Loucy (cell line): ENCODE measurements around the gene RBAK.
"Not testable (repeated sequence)": the region's sequence is repeated elsewhere in the genome, so short reads cannot be mapped to it uniquely, and the experiment has no call there.

Experiments used
- H2AFZ ChIP-seq: fragments of 200-600 bp; sonication (generic); 2 replicates; pipeline ENCODE4 v1.6.0; 2016; ENCODE audit warnings: antibody characterized with exemption, mild to moderate bottlenecking, low read length, moderate library complexity
- H3F3A ChIP-seq: fragments of 200-600 bp; 2 replicates; pipeline ENCODE4 v1.6.0; 2016; ENCODE audit warnings: antibody characterized with exemption, low read depth, mild to moderate bottlenecking
- H3K27me3 ChIP-seq: fragments of 200-600 bp; sonication (generic); 2 replicates; pipeline ENCODE4 v1.6.1; 2014; ENCODE audit warnings: low read length, mild to moderate bottlenecking; ENCODE audit not compliant: insufficient read depth, poor library complexity, severe bottlenecking
- H3K36me3 ChIP-seq: fragments of 200-600 bp; sonication (generic); 2 replicates; pipeline ENCODE4 v1.6.1; 2016; ENCODE audit warnings: low read length; ENCODE audit not compliant: insufficient read depth
- H3K4me1 ChIP-seq: fragments of 200-600 bp; sonication (generic); 2 replicates; pipeline ENCODE4 v1.5.1; 2014; ENCODE audit warnings: low read length, mild to moderate bottlenecking; ENCODE audit not compliant: insufficient read depth, poor library complexity, severe bottlenecking
- H3K4me2 ChIP-seq: fragments of 200-600 bp; sonication (generic); 2 replicates; pipeline ENCODE4 v1.6.0; 2014; ENCODE audit warnings: antibody characterized with exemption, low read length, low read depth, mild to moderate bottlenecking; ENCODE audit not compliant: poor library complexity, severe bottlenecking
- H3K4me3 ChIP-seq: fragments of 200-600 bp; sonication (generic); 2 replicates; pipeline ENCODE4 v1.5.1; 2014; ENCODE audit warnings: low read length, mild to moderate bottlenecking, mixed read lengths; ENCODE audit not compliant: poor library complexity, severe bottlenecking
- H3K79me2 ChIP-seq: fragments of 200-600 bp; sonication (generic); 2 replicates; pipeline ENCODE4 v1.6.1; 2014; ENCODE audit warnings: low read length; ENCODE audit not compliant: insufficient read depth
- H3K9ac ChIP-seq: fragments of 200-600 bp; sonication (generic); 2 replicates; pipeline ENCODE4 v1.6.0; 2014; ENCODE audit warnings: mild to moderate bottlenecking, low read depth, low read length, moderate library complexity; ENCODE audit not compliant: poor library complexity, severe bottlenecking
- H3K9me2 ChIP-seq: fragments of 200-600 bp; sonication (generic); replicated peaks from 2 replicates; pipeline ENCODE4 v1.6.1; 2016; ENCODE audit warnings: low read depth, low read length, mixed read lengths
- H3K9me3 ChIP-seq: fragments of 200-600 bp; sonication (generic); 2 replicates; pipeline ENCODE4 v1.6.1; 2014; ENCODE audit warnings: mild to moderate bottlenecking, antibody characterized with exemption, low read length, low read depth; ENCODE audit not compliant: insufficient read depth
- H4K20me1 ChIP-seq: fragments of 200-600 bp; sonication (generic); 2 replicates; pipeline ENCODE4 v1.6.0; 2014; ENCODE audit warnings: antibody characterized with exemption, low read length, mild to moderate bottlenecking; ENCODE audit not compliant: insufficient read depth, poor library complexity, severe bottlenecking
- CTCF ChIP-seq: fragments of 200-600 bp; sonication (generic); conservative IDR thresholded peaks from 2 replicates; pipeline ENCODE4 v1.5.1; 2014; ENCODE audit warnings: mild to moderate bottlenecking, antibody characterized with exemption, low read length
- EZH2phosphoT487 ChIP-seq: fragments of 200-600 bp; IDR thresholded peaks from 2 replicates; pipeline ENCODE4 v1.6.1; 2018; ENCODE audit warnings: antibody characterized with exemption, mild to moderate bottlenecking, moderate library complexity, borderline replicate concordance

The RBAK gene

DNA sequence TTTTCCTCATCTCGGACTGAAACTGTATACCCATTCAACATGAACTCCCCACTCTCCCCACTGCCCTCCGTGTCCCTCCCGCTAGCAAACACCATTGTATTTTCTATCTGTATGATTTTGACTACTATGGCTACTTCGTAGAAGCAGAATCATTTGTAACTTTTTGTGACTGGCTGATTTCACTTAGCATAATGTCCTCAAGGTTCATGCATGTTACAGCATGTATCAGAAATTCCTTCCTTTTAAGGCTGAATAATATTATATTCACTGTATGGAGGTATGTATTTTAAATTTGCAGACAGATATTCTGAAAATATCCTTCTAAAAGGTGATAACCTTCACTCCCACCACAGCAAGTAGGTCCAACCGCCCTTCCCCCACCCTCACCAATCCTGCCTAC is 43.7 kb upstream of the RBAK start:
- H4K20me1 ChIP-seq: no peaks in the 10 kb centered on the region
- no peaks in the 10 kb centered on the region for H3K4me1 ChIP-seq
- peaks cover 20% of the 10 kb centered on the region; the same call in 1 of the 2 replicates for H3K36me3 ChIP-seq
- H3F3A ChIP-seq: no peaks in the 10 kb centered on the region
- no peaks in the 10 kb centered on the region for H3K79me2 ChIP-seq
- H3K27me3 ChIP-seq: no peaks in the 10 kb centered on the region
- H3K9me3 ChIP-seq: no peaks in the 10 kb centered on the region
- H3K9me2 ChIP-seq: no peaks in the 10 kb centered on the region
- no peak for TF ChIP-seq CTCF
- no peak overlapping the region for H3K4me2 ChIP-seq
- H3K4me3 ChIP-seq: no peak overlapping the region
- no peak overlapping the region for H3K9ac ChIP-seq
- H2AFZ ChIP-seq: no peak overlapping the region

- Histone ChIP-seq H3K4me1 (no peaks in the 10 kb centered on the region), H3K79me2 (no peaks in the 10 kb centered on the region), H3K9me3 (no peaks in the 10 kb centered on the region), H3K27me3 (no peaks in the 10 kb centered on the region), H3K4me2 (no peak overlapping the region), H3K36me3 (no peaks in the 10 kb centered on the region), H3K9me2 (no peaks in the 10 kb centered on the region), H4K20me1 (no peaks in the 10 kb centered on the region), H3K4me3 (no peak overlapping the region), H3F3A (no peaks in the 10 kb centered on the region), H2AFZ (no peak overlapping the region), H3K9ac (no peak overlapping the region)
- TF ChIP-seq CTCF: no peak
- no peak for TF ChIP-seq EZH2phosphoT487
Observed at GRCh38 chr7:5005066-5005465, 40.6 kb upstream of the RBAK start.

DNA sequence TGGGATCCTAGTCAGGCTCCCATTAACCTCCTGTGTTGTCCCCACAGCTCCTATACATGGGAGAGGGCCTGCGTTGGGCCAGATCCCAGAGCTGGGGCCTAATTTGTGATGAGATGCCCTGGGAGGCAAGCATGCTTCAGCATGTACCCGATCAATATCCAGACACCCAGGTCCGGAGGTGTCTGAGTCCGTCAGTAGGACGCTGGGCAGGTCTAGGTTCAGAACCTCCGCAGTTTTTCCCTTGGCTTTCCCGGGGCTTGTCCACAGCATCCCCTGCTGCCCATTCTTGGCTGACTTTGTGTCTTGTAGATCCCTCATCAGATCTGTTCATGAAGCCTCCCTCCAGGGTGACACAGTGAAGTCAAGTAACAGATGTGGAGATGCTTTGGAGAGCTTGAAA is 32.7 kb upstream of the RBAK start:
- H3K79me2 ChIP-seq: no peaks in the 10 kb centered on the region

GRCh38 chr7:5015936-5016335 is 29.7 kb upstream of the RBAK start:
- not testable (repeated sequence) for H3K36me3 ChIP-seq, H3F3A ChIP-seq

More for the DNA sequence above, 32.7 kb upstream of the RBAK start:
- Histone ChIP-seq H4K20me1 (no peaks in the 10 kb centered on the region), H3K4me3 (no peak overlapping the region), H3K36me3 (no peaks in the 10 kb centered on the region; the same call in 1 of the 2 replicates), H3K9me2 (no peaks in the 10 kb centered on the region), H3K27me3 (no peaks in the 10 kb centered on the region), H3K9ac (no peak overlapping the region), H3F3A (no peaks in the 10 kb centered on the region), H3K4me1 (no peaks in the 10 kb centered on the region), H3K9me3 (no peaks in the 10 kb centered on the region), H2AFZ (no peak overlapping the region), H3K4me2 (no peak overlapping the region)
- no peak for TF ChIP-seq EZH2phosphoT487
- TF ChIP-seq CTCF: no peak

DNA sequence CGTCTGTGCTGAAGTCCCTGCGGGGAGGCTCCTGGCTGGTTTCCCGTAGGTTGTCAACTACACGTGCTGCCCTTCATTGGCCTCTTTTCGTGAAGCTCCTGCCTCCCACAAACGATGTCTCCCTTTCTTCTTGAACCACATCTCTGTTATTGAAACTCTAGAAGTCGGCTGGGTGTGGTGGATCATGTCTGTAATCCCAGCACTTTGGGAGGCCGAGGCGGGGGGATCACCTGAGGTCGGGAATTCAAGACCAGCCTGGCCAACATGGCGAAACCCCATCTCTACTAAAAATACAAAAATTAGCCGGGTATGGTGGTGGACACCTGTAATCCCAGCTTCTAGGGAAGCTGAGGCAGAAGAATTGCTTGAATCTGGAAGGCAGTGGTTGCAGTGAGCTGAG is 28.0 kb upstream of the RBAK start:
- not testable (repeated sequence) for H3K27me3 ChIP-seq, H3K4me3 ChIP-seq, H3K79me2 ChIP-seq, H3K4me1 ChIP-seq, H4K20me1 ChIP-seq, H3K36me3 ChIP-seq, H2AFZ ChIP-seq, H3K9ac ChIP-seq, H3K9me3 ChIP-seq, H3F3A ChIP-seq, H3K4me2 ChIP-seq, H3K9me2 ChIP-seq

More at GRCh38 chr7:5015936-5016335, 29.7 kb upstream of the RBAK start:
- not testable (repeated sequence) for H3K27me3 ChIP-seq, H3K4me1 ChIP-seq, H3K9ac ChIP-seq, H3K4me2 ChIP-seq, H4K20me1 ChIP-seq, H3K9me2 ChIP-seq, H3K4me3 ChIP-seq, H3K9me3 ChIP-seq, H2AFZ ChIP-seq, H3K79me2 ChIP-seq
